Erythroblast (primary cell): Measurements from ENCODE around the gene FAM107B.

ENCODE experiments used
- GATA1 ChIP-seq: IDR thresholded peaks from 2 replicates; pipeline ENCODE4 v1.6.1; 2011; ENCODE audit warnings: low read depth, mild to moderate bottlenecking, control low read depth, low read length, moderate library complexity
- POLR2A ChIP-seq: IDR thresholded peaks from 2 replicates; pipeline ENCODE4 v1.6.1; 2011; ENCODE audit warnings: mild to moderate bottlenecking, low read length

- no peak for TF ChIP-seq POLR2A
- TF ChIP-seq GATA1: no peak
Measured at GRCh38 chr10:14513123-14513522, 261.6 kb downstream of the FAM107B start.
